H1 (cell line): Measurements from ENCODE around the gene STAT1. TPM values are rescaled to one million over a fixed set of nuclear protein-coding genes. Genes with fewer than 3 reads are reported as not detected.

Source experiments
- BCL11A ChIP-seq, 2 experiments: IDR thresholded peaks; one replicate each; pipeline ENCODE4 v1.6.1; 2011; ENCODE audit warnings: low read depth in 2 of 2, low read length in 2 of 2, mild to moderate bottlenecking in 2 of 2
- RFX5 ChIP-seq: IDR thresholded peaks from 2 replicates; pipeline ENCODE4 v1.6.1; 2011; ENCODE audit warnings: low read depth, low read length, improper control_type of control experiment, borderline replicate concordance
- polyA plus RNA-seq, 7 experiments: library from polyadenylated mRNA; depleted of rRNA in 3 of 7; stranded (reverse) in 5 of 7; unstranded in 2 of 7; fragments of >200 nt in 5 of 7; fragments of 200-250 nt in 2 of 7; gene quantifications; 1 replicate in 5 of 7; 2 replicates in 1 of 7; 4 replicates in 1 of 7; pipeline versions ENCODE4 v1.2.1 to v1.2.3, GENCODE V29; 2011 to 2013; ENCODE audit warnings: missing spikeins in 2 of 7, mixed read lengths in 2 of 7
- total RNA-seq: library from RNA; stranded (reverse); fragmentation: NEBNext Ultra II Directional; extraction: Animal tissue kit (Norgen Biotek cat#: 25700); gene quantifications from 2 replicates; pipeline ENCODE4 v1.2.1, GENCODE V29; 2021
- TF ChIP-seq, protein P1 (sequence below): IDR thresholded peaks from 2 replicates; pipeline ENCODE4 v1.6.1; 2012; ENCODE audit warnings: inconsistent platforms
- TF ChIP-seq, protein P2 (sequence below): IDR thresholded peaks from 2 replicates; pipeline ENCODE4 v1.6.1; 2012; ENCODE audit warnings: low read length, inconsistent platforms

Gene STAT1
- total and polyA plus RNA-seq, 2 of the 8 experiments (the other 6 are each of a cell fraction or from before 2014, with no cell fraction given): 20.3 to 43.0 TPM

- TF ChIP-seq, protein P1, sequence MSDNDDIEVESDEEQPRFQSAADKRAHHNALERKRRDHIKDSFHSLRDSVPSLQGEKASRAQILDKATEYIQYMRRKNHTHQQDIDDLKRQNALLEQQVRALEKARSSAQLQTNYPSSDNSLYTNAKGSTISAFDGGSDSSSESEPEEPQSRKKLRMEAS: no peak
- no peak for TF ChIP-seq BCL11A (IDR thresholded peaks at IDR 0.05; ENCODE audit: low read depth in 2 of 2, low read length in 2 of 2)
- TF ChIP-seq, protein P2, sequence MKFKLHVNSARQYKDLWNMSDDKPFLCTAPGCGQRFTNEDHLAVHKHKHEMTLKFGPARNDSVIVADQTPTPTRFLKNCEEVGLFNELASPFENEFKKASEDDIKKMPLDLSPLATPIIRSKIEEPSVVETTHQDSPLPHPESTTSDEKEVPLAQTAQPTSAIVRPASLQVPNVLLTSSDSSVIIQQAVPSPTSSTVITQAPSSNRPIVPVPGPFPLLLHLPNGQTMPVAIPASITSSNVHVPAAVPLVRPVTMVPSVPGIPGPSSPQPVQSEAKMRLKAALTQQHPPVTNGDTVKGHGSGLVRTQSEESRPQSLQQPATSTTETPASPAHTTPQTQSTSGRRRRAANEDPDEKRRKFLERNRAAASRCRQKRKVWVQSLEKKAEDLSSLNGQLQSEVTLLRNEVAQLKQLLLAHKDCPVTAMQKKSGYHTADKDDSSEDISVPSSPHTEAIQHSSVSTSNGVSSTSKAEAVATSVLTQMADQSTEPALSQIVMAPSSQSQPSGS: no peak
- no peak for TF ChIP-seq RFX5
Measured at GRCh38 chr2:191036363-191036762, 22.4 kb upstream of the STAT1 start (continued).
